ENCODE measurements around the gene STK39.
A peak's percentile ranks its signal among the peaks of the same experiment; 100 is the strongest.

STK39 gene

GRCh38 chr2:167966937-167967913, 280.2 kb downstream of the STK39 start:
- no peaks in the 10 kb centered on the region for H3K27me3 ChIP-seq (ENCODE audit: insufficient read depth, insufficient read length)
- H3K36me3 ChIP-seq (ENCODE audit: insufficient read depth, insufficient read length, low read length) = no peaks in the 10 kb centered on the region
- H3K9ac ChIP-seq (ENCODE audit: insufficient read length, low read depth) = no peak overlapping the region
- peaks cover 14% of the 10 kb centered on the region for H3K9me3 ChIP-seq (ENCODE audit: insufficient read depth, low read length)
- TF ChIP-seq ZNF274 (IDR thresholded peaks at IDR 0.05; ENCODE audit: low read depth, low read length) = no peak
- no peak for TF ChIP-seq YY1 (IDR thresholded peaks at IDR 0.05; ENCODE audit: insufficient read depth, insufficient read length)
- TF ChIP-seq SUZ12 (IDR thresholded peaks at IDR 0.05; ENCODE audit: extremely low read depth, insufficient read depth, insufficient read length) = no peak
- DNase-seq (ENCODE audit: low read depth, low spot score) = no peak
- H3K4me3 ChIP-seq (ENCODE audit: insufficient read length, low read depth) = no peak overlapping the region
- peaks cover 1% of the 10 kb centered on the region for H3K4me1 ChIP-seq (ENCODE audit: insufficient read depth, insufficient read length)

- no peak overlapping the region for H3K4me3 ChIP-seq (ENCODE audit: insufficient read length, low read depth)
- H3K4me1 ChIP-seq (ENCODE audit: insufficient read depth, insufficient read length) = peaks cover 3% of the 10 kb centered on the region
- peaks cover 3% of the 10 kb centered on the region; the same call in 1 of the 2 replicates for H3K9me3 ChIP-seq (ENCODE audit: insufficient read depth, low read length)
- H3K27me3 ChIP-seq (ENCODE audit: insufficient read depth, insufficient read length) = no peaks in the 10 kb centered on the region
- no peak for TF ChIP-seq ZNF274 (IDR thresholded peaks at IDR 0.05; ENCODE audit: low read depth, low read length)
- no peak for TF ChIP-seq SUZ12 (IDR thresholded peaks at IDR 0.05; ENCODE audit: extremely low read depth, insufficient read depth, insufficient read length)
- TF ChIP-seq YY1 (IDR thresholded peaks at IDR 0.05; ENCODE audit: insufficient read depth, insufficient read length) = no peak
- no peaks in the 10 kb centered on the region for H3K36me3 ChIP-seq (ENCODE audit: insufficient read depth, insufficient read length, low read length)
- DNase-seq (ENCODE audit: low read depth, low spot score) = no peak
- no peak overlapping the region for H3K9ac ChIP-seq (ENCODE audit: insufficient read length, low read depth)
Measured at GRCh38 chr2:167965907-167966761, 281.3 kb downstream of the STK39 start.

GRCh38 chr2:167964650-167965413, 282.6 kb downstream of the STK39 start:
- Histone ChIP-seq H3K9me3 (ENCODE audit: insufficient read depth, low read length) (no peaks in the 10 kb centered on the region), H3K36me3 (ENCODE audit: insufficient read depth, insufficient read length, low read length) (no peaks in the 10 kb centered on the region), H3K4me3 (ENCODE audit: insufficient read length, low read depth) (no peak overlapping the region), H3K27me3 (ENCODE audit: insufficient read depth, insufficient read length) (no peaks in the 10 kb centered on the region), H3K9ac (ENCODE audit: insufficient read length, low read depth) (peak overlapping the region; percentile 11), H3K4me1 (ENCODE audit: insufficient read depth, insufficient read length) (peaks cover 3% of the 10 kb centered on the region)
- no peak for DNase-seq (ENCODE audit: low read depth, low spot score)
- TF ChIP-seq YY1 (IDR thresholded peaks at IDR 0.05; ENCODE audit: insufficient read depth, insufficient read length) = no peak
- TF ChIP-seq SUZ12 (IDR thresholded peaks at IDR 0.05; ENCODE audit: extremely low read depth, insufficient read depth, insufficient read length) = no peak
- TF ChIP-seq ZNF274 (IDR thresholded peaks at IDR 0.05; ENCODE audit: low read depth, low read length) = no peak

- no peak for TF ChIP-seq ZNF274 (IDR thresholded peaks at IDR 0.05; ENCODE audit: low read depth, low read length)
- no peak overlapping the region for H3K9ac ChIP-seq (ENCODE audit: insufficient read length, low read depth)
Measured at GRCh38 chr2:167963899-167964649, 283.3 kb downstream of the STK39 start.

GRCh38 chr2:167962436-167963226, 284.8 kb downstream of the STK39 start:
- no peak overlapping the region for H3K4me3 ChIP-seq (ENCODE audit: insufficient read length, low read depth)
- no peak overlapping the region for H3K9ac ChIP-seq (ENCODE audit: insufficient read length, low read depth)
- TF ChIP-seq ZNF274 (IDR thresholded peaks at IDR 0.05; ENCODE audit: low read depth, low read length) = no peak
- TF ChIP-seq SUZ12 (IDR thresholded peaks at IDR 0.05; ENCODE audit: extremely low read depth, insufficient read depth, insufficient read length) = no peak
- TF ChIP-seq YY1 (IDR thresholded peaks at IDR 0.05; ENCODE audit: insufficient read depth, insufficient read length) = no peak
- peaks cover 3% of the 10 kb centered on the region for H3K4me1 ChIP-seq (ENCODE audit: insufficient read depth, insufficient read length)
- DNase-seq (ENCODE audit: low read depth, low spot score) = no peak
- no peaks in the 10 kb centered on the region for H3K27me3 ChIP-seq (ENCODE audit: insufficient read depth, insufficient read length)
- no peaks in the 10 kb centered on the region for H3K9me3 ChIP-seq (ENCODE audit: insufficient read depth, low read length)
- no peaks in the 10 kb centered on the region for H3K36me3 ChIP-seq (ENCODE audit: insufficient read depth, insufficient read length, low read length)

More at GRCh38 chr2:167963899-167964649, 283.3 kb downstream of the STK39 start:
- no peak overlapping the region for H3K4me3 ChIP-seq (ENCODE audit: insufficient read length, low read depth)
- no peaks in the 10 kb centered on the region for H3K27me3 ChIP-seq (ENCODE audit: insufficient read depth, insufficient read length)
- H3K36me3 ChIP-seq (ENCODE audit: insufficient read depth, insufficient read length, low read length) = no peaks in the 10 kb centered on the region
- no peaks in the 10 kb centered on the region for H3K9me3 ChIP-seq (ENCODE audit: insufficient read depth, low read length)
- H3K4me1 ChIP-seq (ENCODE audit: insufficient read depth, insufficient read length) = peaks cover 3% of the 10 kb centered on the region
- DNase-seq (ENCODE audit: low read depth, low spot score) = no peak
